Astrocyte (in vitro differentiated cells and primary cell): ENCODE measurements around the gene PGBD2. TPM values are rescaled to one million over a fixed set of nuclear protein-coding genes. Genes with fewer than 3 reads are reported as not detected.
A peak's percentile ranks its signal among the peaks of the same experiment; 100 is the strongest.

ENCODE experiments used
- DNase-seq: peaks from one replicate; pipeline ENCODE4 v3.0.0-alpha.2; 2010; ENCODE audit warnings: low read depth
- FAIRE-seq: peaks from 2 replicates; lab custom pipeline; 2011; peaks lifted over from hg19 to GRCh38; lab: Jason Lieb, UNC
- H2AFZ ChIP-seq: 2 replicates; pipeline ENCODE4 v1.6.0; 2012; ENCODE audit warnings: low read depth, low read length, inconsistent platforms
- H3K27ac ChIP-seq: 2 replicates; pipeline ENCODE4 v1.5.1; 2011; ENCODE audit warnings: low read depth, low read length, inconsistent platforms
- H3K27me3 ChIP-seq: 2 replicates; pipeline ENCODE4 v1.6.0; 2011; ENCODE audit warnings: low read length, inconsistent platforms; ENCODE audit not compliant: insufficient read depth
- H3K36me3 ChIP-seq: 2 replicates; pipeline ENCODE4 v1.5.1; 2011; ENCODE audit warnings: low read length, inconsistent platforms; ENCODE audit not compliant: insufficient read depth
- H3K4me1 ChIP-seq: 2 replicates; pipeline ENCODE4 v1.5.1; 2011; ENCODE audit warnings: low read length, inconsistent platforms; ENCODE audit not compliant: insufficient read depth
- H3K4me2 ChIP-seq: 2 replicates; pipeline ENCODE4 v1.6.0; 2012; ENCODE audit warnings: low read length, inconsistent platforms
- H3K4me3 ChIP-seq: 2 replicates; pipeline ENCODE4 v1.5.1; 2011; ENCODE audit warnings: low read depth, mild to moderate bottlenecking, low read length, inconsistent platforms; ENCODE audit not compliant: insufficient read depth
- H3K79me2 ChIP-seq: 2 replicates; pipeline ENCODE4 v1.6.0; 2012; ENCODE audit warnings: mild to moderate bottlenecking, low read length, inconsistent platforms; ENCODE audit not compliant: insufficient read depth
- H3K9ac ChIP-seq: 2 replicates; pipeline ENCODE4 v1.6.0; 2012; ENCODE audit warnings: mild to moderate bottlenecking, low read length, inconsistent platforms
- H3K9me3 ChIP-seq: 2 replicates; pipeline ENCODE4 v1.5.1; 2012; ENCODE audit warnings: low read depth, mild to moderate bottlenecking, low read length, inconsistent platforms; ENCODE audit not compliant: insufficient read depth
- H4K20me1 ChIP-seq: 2 replicates; pipeline ENCODE4 v1.6.0; 2012; ENCODE audit warnings: low read length, inconsistent platforms; ENCODE audit not compliant: insufficient read depth
- H3K27ac Mint-ChIP-seq: one replicate; pipeline ENCODE4 v1.8.0; 2021; ENCODE audit warnings: mild to moderate bottlenecking, mixed read lengths; ENCODE audit not compliant: unreplicated experiment
- H3K27me3 Mint-ChIP-seq: one replicate; pipeline ENCODE4 v1.8.0; 2021; ENCODE audit warnings: low read depth, mixed read lengths; ENCODE audit not compliant: unreplicated experiment
- H3K36me3 Mint-ChIP-seq: one replicate; pipeline ENCODE4 v1.8.0; 2021; ENCODE audit warnings: low read depth, mixed read lengths; ENCODE audit not compliant: unreplicated experiment
- H3K4me1 Mint-ChIP-seq: one replicate; pipeline ENCODE4 v1.8.0; 2021; ENCODE audit warnings: low read depth, mixed read lengths; ENCODE audit not compliant: unreplicated experiment
- H3K4me3 Mint-ChIP-seq: one replicate; pipeline ENCODE4 v1.8.0; 2021; ENCODE audit warnings: mild to moderate bottlenecking, moderate library complexity, mixed read lengths; ENCODE audit not compliant: unreplicated experiment
- H3K9me3 Mint-ChIP-seq: one replicate; pipeline ENCODE4 v1.8.0; 2021; ENCODE audit warnings: mild to moderate bottlenecking, mixed read lengths; ENCODE audit not compliant: unreplicated experiment
- CTCF ChIP-seq: IDR thresholded peaks from 2 replicates; pipeline ENCODE4 v1.5.1; 2011; ENCODE audit warnings: low read depth, mild to moderate bottlenecking, inconsistent platforms, low read length, moderate library complexity; ENCODE audit not compliant: insufficient read depth
- EZH2 ChIP-seq: IDR thresholded peaks from 2 replicates; pipeline ENCODE4 v1.6.1; 2012; ENCODE audit warnings: mild to moderate bottlenecking, low read length, inconsistent platforms; ENCODE audit not compliant: insufficient read depth
- total RNA-seq: library from RNA; stranded (reverse); gene quantifications from 2 replicates; pipeline ENCODE4 v1.2.1, GENCODE V29; 2021

Gene PGBD2
- total RNA-seq, 1 donor from 2014 or later, result 6.2 TPM

GRCh38 chr1:248860007-248860406 is 46.0 kb upstream of the PGBD2 start:
- Histone ChIP-seq H3K27me3 (no peaks in the 10 kb centered on the region), H3K9me3 (no peaks in the 10 kb centered on the region), H3K36me3 (no peaks in the 10 kb centered on the region), H3K9ac (no peak overlapping the region), H3K4me3 (no peak overlapping the region), H3K27ac (no peak overlapping the region), H4K20me1 (peaks cover 2% of the 10 kb centered on the region), H3K4me2 (no peak overlapping the region), H2AFZ (no peak overlapping the region), H3K4me1 (peaks cover 29% of the 10 kb centered on the region), H3K79me2 (peaks cover 14% of the 10 kb centered on the region)
- DNase-seq, result no peak
- TF ChIP-seq CTCF (no peak), EZH2 (no peak)
- Mint-ChIP-seq H3K4me3 (peak overlapping the region; percentile 88), H3K36me3 (peaks cover 3% of the 10 kb centered on the region), H3K9me3 (no peaks in the 10 kb centered on the region), H3K4me1 (peaks cover 10% of the 10 kb centered on the region), H3K27me3 (peaks cover 18% of the 10 kb centered on the region), H3K27ac (no peak overlapping the region)
- FAIRE-seq, result no peak

GRCh38 chr1:248861616-248862015 is 44.4 kb upstream of the PGBD2 start:
- Histone ChIP-seq H3K27ac (no peak overlapping the region), H4K20me1 (no peaks in the 10 kb centered on the region), H3K9ac (no peak overlapping the region), H3K4me3 (no peak overlapping the region), H3K4me1 (peaks cover 29% of the 10 kb centered on the region), H3K4me2 (no peak overlapping the region), H2AFZ (no peak overlapping the region), H3K27me3 (no peaks in the 10 kb centered on the region), H3K79me2 (peaks cover 14% of the 10 kb centered on the region), H3K9me3 (no peaks in the 10 kb centered on the region), H3K36me3 (no peaks in the 10 kb centered on the region)
- no peaks in the 10 kb centered on the region for H3K36me3 Mint-ChIP-seq
- H3K27me3 Mint-ChIP-seq, result peaks cover 22% of the 10 kb centered on the region
- DNase-seq, result no peak
- H3K4me1 Mint-ChIP-seq, result peaks cover 10% of the 10 kb centered on the region
- FAIRE-seq, result no peak
- no peak overlapping the region for H3K4me3 Mint-ChIP-seq
- H3K9me3 Mint-ChIP-seq, result no peaks in the 10 kb centered on the region
- TF ChIP-seq EZH2 (no peak), CTCF (no peak)
- no peak overlapping the region for H3K27ac Mint-ChIP-seq

- no peak overlapping the region for H3K27ac ChIP-seq
- peaks cover 9% of the 10 kb centered on the region for H3K79me2 ChIP-seq
- H3K9me3 ChIP-seq, result no peaks in the 10 kb centered on the region
- FAIRE-seq, result no peak
- peaks cover 7% of the 10 kb centered on the region for H3K4me1 Mint-ChIP-seq
- peak overlapping the region; percentile 67 for H3K4me3 ChIP-seq
- H3K27me3 ChIP-seq, result no peaks in the 10 kb centered on the region
- H2AFZ ChIP-seq, result peak overlapping the region; percentile 95
- H3K36me3 Mint-ChIP-seq, result no peaks in the 10 kb centered on the region
- TF ChIP-seq CTCF, result no peak
- TF ChIP-seq EZH2, result no peak
- H3K4me1 ChIP-seq, result peaks cover 23% of the 10 kb centered on the region
- H3K27ac Mint-ChIP-seq, result no peak overlapping the region
- H3K9me3 Mint-ChIP-seq, result no peaks in the 10 kb centered on the region
- no peaks in the 10 kb centered on the region for H3K36me3 ChIP-seq
- peak overlapping the region; percentile 55 for H3K9ac ChIP-seq
- H3K4me3 Mint-ChIP-seq, result peak overlapping the region; percentile 79
- no peak for DNase-seq
- H3K27me3 Mint-ChIP-seq, result peaks cover 22% of the 10 kb centered on the region
- peak overlapping the region; percentile 90 for H3K4me2 ChIP-seq
- H4K20me1 ChIP-seq, result no peaks in the 10 kb centered on the region
Measured at GRCh38 chr1:248862695-248862997, 43.4 kb upstream of the PGBD2 start.
